Measurements from ENCODE around the gene WIZ. TPM values are rescaled to one million over a fixed set of nuclear protein-coding genes. Genes with fewer than 3 reads are reported as not detected.

WIZ gene
- total RNA-seq, 5 donors from 2014 or later (not counting 1 experiment from before 2014, with no cell fraction given), result 19.7 to 39.1 (median 34.6) TPM

DNA sequence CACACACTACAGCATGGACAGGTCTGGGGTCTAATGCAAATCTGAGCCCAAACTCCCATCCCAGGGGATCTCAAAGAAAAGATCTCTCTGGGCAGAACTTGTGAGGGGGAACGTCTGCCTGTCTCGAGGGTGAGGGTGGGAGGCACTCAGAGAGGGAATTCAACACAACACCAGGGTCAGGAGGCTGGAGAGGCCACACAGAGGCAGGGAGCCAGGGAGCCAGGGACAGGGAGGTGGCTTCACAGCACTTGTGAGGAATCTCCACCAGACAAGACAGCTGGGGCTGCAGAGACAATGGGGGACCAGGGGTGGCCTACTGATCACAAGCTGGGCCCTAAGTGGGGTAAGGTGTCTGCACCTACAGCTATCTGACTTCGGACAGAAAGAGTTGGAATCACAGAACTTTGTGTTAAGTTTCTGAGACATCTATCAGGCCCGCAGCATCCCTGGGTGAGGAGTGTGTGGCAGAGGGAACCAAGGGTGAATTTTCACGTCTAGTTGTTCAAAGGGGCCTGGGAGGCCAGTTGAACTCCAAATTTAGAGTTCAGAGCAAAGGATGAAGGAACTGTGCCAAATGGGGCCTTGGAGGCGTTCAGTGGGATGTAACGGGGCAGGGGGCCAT lies 18.2 kb downstream of the WIZ start:
- H3K9me3 ChIP-seq, result no peaks in the 10 kb centered on the region
- H3K4me1 ChIP-seq (ENCODE audit: control insufficient read depth in 1 of 2, extremely low read depth in 1 of 2, insufficient read depth in 2 of 2, low read length in 2 of 2), result peaks cover 6 to 41% of the 10 kb centered on the region in 2 experiments
- H3K36me3 Mint-ChIP-seq, result peaks cover 6% of the 10 kb centered on the region
- DNase-seq (no peak), ATAC-seq (replicated peaks in 1 of 4) (no peak)
- H3K4me3 ChIP-seq (ENCODE audit: control insufficient read depth in 1 of 2, extremely low read depth in 1 of 2, low read length in 1 of 2), result peak overlapping the region; percentile 65 to 68
- no peaks in the 10 kb centered on the region for H3K9me3 Mint-ChIP-seq
- CTCF ChIA-PET, result interaction anchor here in 1 of 2 donors (3.6 kb wide), 1 partner anchor 12 kb away, joined by 15 read pairs; the partner anchor contains the start of gene AKAP8L
- H3K36me3 ChIP-seq (ENCODE audit: control insufficient read depth in 2 of 2, extremely low read depth in 1 of 2, insufficient read depth in 1 of 2, low read length in 1 of 2), result peaks cover 12 to 30% of the 10 kb centered on the region in 2 donors
- H3K27me3 ChIP-seq (replicated peaks in 1 of 2; ENCODE audit: control insufficient read depth in 2 of 2, extremely low read depth in 1 of 2, insufficient read depth in 2 of 2, low read length in 1 of 2), result no peaks in the 10 kb centered on the region
- H3K4me3 Mint-ChIP-seq, result peak overlapping the region; percentile 93 to 96 (median 95)
- H3K4me1 Mint-ChIP-seq, result peaks cover 27 to 34% (median 31%) of the 10 kb centered on the region in 3 donors
- WGBS (ENCODE audit: insufficient coverage), result 34% methylated on average over 6 of the region's 7 CpGs
- POLR2A ChIA-PET, result no interaction called here
- peak overlapping the region; percentile 89 to 92 for H3K27ac Mint-ChIP-seq
- no peak overlapping the region for H3K27ac ChIP-seq (ENCODE audit: low read length)
- H3K27me3 Mint-ChIP-seq, result no peaks in the 10 kb centered on the region

DNA sequence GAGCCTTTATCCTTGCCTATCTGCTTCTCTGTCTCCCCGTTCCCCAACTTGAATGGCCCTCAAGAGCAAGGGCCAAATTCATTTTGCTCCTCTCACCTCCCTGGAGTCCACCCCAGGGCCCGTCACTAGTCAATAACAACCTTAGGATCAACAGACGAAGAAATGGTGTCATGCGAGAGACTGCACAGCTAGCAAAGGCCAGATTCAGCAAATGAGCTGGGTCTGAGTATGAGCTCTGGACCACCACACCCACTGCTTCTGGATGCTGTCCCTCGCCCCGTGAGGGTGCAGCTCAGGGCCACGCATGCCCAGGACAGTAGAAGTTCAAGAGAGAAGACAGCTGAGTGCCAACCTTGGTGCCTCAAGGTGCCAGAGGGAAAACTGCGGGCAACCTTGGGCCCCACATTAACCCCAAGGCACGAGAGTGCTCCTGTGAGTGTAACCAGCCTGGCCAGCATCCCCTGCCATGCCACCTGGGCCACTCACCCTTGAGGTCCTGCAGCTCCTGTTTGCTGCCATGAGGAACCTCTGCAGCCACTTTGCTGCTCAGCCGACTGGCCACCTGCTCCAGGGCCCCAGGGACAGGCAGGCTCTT lies 19.1 kb downstream of the WIZ start:
- ChIA-PET POLR2A (interaction anchor here in 1 of 2 donors (0.7 kb wide), 1 partner anchor 11 kb away, joined by 4 read pairs; no protein-coding TSS in a partner anchor), CTCF (interaction anchor here in 1 of 2 donors (3.6 kb wide), 1 partner anchor 11 kb away, joined by 15 read pairs; the partner anchor contains the start of gene AKAP8L)
- peaks cover 15 to 37% of the 10 kb centered on the region in 2 donors for H3K36me3 ChIP-seq (ENCODE audit: control insufficient read depth in 2 of 2, extremely low read depth in 1 of 2, insufficient read depth in 1 of 2, low read length in 1 of 2)
- Mint-ChIP-seq H3K27me3 (no peaks in the 10 kb centered on the region), H3K4me1 (peaks cover 27 to 38% (median 37%) of the 10 kb centered on the region in 3 donors), H3K9me3 (no peaks in the 10 kb centered on the region), H3K27ac (peak overlapping the region in 1 of 2 donors; percentile 69), H3K36me3 (peaks cover 13% of the 10 kb centered on the region), H3K4me3 (peak overlapping the region; percentile 93 to 96 (median 95))
- no peaks in the 10 kb centered on the region for H3K9me3 ChIP-seq
- no peak for DNase-seq
- ATAC-seq (replicated peaks in 1 of 4), result no peak
- WGBS (ENCODE audit: insufficient coverage), result 94% methylated on average over 9 of the region's 10 CpGs
- H3K27ac ChIP-seq (ENCODE audit: low read length), result no peak overlapping the region
- H3K27me3 ChIP-seq (replicated peaks in 1 of 2; ENCODE audit: control insufficient read depth in 2 of 2, extremely low read depth in 1 of 2, insufficient read depth in 2 of 2, low read length in 1 of 2), result no peaks in the 10 kb centered on the region
- H3K4me1 ChIP-seq (ENCODE audit: control insufficient read depth in 1 of 2, extremely low read depth in 1 of 2, insufficient read depth in 2 of 2, low read length in 2 of 2), result peaks cover 6 to 41% of the 10 kb centered on the region in 2 experiments
- peak overlapping the region in 1 of 2 donors; percentile 6 for H3K4me3 ChIP-seq (ENCODE audit: control insufficient read depth in 1 of 2, extremely low read depth in 1 of 2, low read length in 1 of 2)

DNA sequence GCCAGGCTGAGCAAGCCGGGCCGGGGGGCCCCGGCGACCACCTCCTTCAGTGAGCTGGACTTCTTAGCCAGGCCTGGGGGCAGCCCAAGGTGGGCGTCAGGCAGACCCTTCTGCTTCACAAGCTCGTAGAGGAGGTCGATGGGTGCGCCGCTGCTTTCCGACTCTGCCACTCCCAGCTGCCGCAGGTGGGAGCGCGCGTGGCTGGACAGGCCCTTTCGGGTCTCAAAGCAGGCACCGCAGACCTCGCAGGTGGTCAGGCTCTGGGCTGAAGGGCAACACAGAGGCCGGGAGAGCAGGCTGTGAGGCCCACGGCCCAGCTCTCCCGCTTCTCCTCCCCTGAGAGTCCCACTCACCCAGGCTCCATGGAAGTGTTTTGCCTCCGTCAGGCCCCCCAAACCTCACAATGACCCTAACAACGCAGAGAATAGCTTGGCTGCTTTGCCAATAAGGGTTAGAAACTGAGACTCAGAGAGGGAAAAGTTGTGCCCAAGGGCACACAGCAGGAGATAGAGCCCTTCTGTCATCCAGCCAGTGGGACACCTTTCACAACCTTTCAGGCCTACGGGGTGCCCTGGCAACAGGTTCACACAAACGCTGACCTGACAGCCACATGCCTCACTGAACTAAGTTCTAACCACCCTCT lies 19.8 kb downstream of the WIZ start:
- 96% methylated on average over 18 of the region's 24 CpGs for WGBS (ENCODE audit: insufficient coverage)
- ATAC-seq (replicated peaks in 1 of 4), result no peak
- no peak for DNase-seq
- peaks cover 13% of the 10 kb centered on the region for H3K36me3 Mint-ChIP-seq
- no peaks in the 10 kb centered on the region for H3K27me3 Mint-ChIP-seq
- Histone ChIP-seq H3K4me1 (ENCODE audit: control insufficient read depth in 1 of 2, extremely low read depth in 1 of 2, insufficient read depth in 2 of 2, low read length in 2 of 2) (peaks cover 6 to 41% of the 10 kb centered on the region in 2 experiments), H3K4me3 (ENCODE audit: control insufficient read depth in 1 of 2, extremely low read depth in 1 of 2, low read length in 1 of 2) (no peak overlapping the region), H3K9me3 (no peaks in the 10 kb centered on the region), H3K36me3 (ENCODE audit: control insufficient read depth in 2 of 2, extremely low read depth in 1 of 2, insufficient read depth in 1 of 2, low read length in 1 of 2) (peaks cover 15 to 41% of the 10 kb centered on the region in 2 donors), H3K27ac (ENCODE audit: low read length) (no peak overlapping the region), H3K27me3 (replicated peaks in 1 of 2; ENCODE audit: control insufficient read depth in 2 of 2, extremely low read depth in 1 of 2, insufficient read depth in 2 of 2, low read length in 1 of 2) (no peaks in the 10 kb centered on the region)
- POLR2A ChIA-PET, result interaction anchor here in 1 of 2 donors (0.7 kb wide), 1 partner anchor 10 kb away, joined by 4 read pairs; no protein-coding TSS in a partner anchor
- peaks cover 27 to 38% (median 37%) of the 10 kb centered on the region in 3 donors for H3K4me1 Mint-ChIP-seq
- CTCF ChIA-PET, result interaction anchor here in 1 of 2 donors (3.6 kb wide), 1 partner anchor 10 kb away, joined by 15 read pairs; the partner anchor contains the start of gene AKAP8L
- no peak overlapping the region for H3K27ac Mint-ChIP-seq
- H3K4me3 Mint-ChIP-seq, result peak overlapping the region; percentile 93 to 96 (median 95)
- H3K9me3 Mint-ChIP-seq, result no peaks in the 10 kb centered on the region

DNA sequence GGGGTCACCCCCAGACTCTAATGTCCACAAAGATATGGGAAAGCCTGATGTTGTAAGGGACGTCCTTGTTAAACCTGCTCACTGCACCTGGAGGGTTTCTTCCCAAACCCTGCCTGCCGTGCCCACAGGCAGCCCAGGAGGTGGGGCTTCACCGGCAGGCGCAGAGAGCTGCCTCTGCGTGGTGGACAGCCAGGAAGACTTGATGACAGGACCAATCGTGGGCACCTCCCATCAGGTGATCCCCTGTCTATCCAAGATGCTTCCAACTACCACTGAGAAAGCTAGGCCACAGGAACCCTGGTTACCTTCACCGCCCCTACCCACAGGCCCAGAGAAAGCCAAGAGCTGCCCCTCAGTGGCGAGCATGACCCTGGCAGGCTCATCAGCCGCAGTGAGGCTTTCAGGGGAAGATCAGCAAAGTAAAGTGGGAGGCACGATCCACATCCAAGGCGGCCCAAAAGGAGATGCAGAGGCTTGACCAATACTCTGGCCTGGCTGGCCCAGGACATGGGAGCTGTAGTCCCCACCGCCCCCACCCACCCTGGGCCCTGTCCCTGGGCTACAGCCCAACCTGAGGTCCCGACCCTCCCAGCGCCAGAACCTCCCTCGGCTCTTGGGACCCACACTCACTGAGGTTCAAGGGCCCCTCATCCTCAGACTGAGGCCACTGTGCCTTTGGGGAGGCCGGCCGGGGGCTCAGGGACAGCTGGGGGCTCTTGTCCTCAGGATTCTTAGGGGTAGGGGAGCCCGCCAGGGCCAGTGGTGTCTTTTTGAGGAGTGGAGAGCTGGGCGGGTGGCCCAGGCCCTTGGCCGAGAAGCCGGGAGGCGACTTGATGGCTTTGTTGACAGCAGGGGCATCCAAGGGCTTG lies 20.6 kb downstream of the WIZ start:
- H3K27ac ChIP-seq (ENCODE audit: low read length), result no peak overlapping the region
- peaks cover 6 to 41% of the 10 kb centered on the region in 2 experiments for H3K4me1 ChIP-seq (ENCODE audit: control insufficient read depth in 1 of 2, extremely low read depth in 1 of 2, insufficient read depth in 2 of 2, low read length in 2 of 2)
- no peaks in the 10 kb centered on the region for H3K9me3 ChIP-seq
- Mint-ChIP-seq H3K36me3 (peaks cover 13% of the 10 kb centered on the region), H3K4me1 (peaks cover 27 to 38% (median 37%) of the 10 kb centered on the region in 3 donors), H3K27me3 (no peaks in the 10 kb centered on the region), H3K4me3 (no peak overlapping the region), H3K9me3 (no peaks in the 10 kb centered on the region), H3K27ac (no peak overlapping the region)
- H3K36me3 ChIP-seq (ENCODE audit: control insufficient read depth in 2 of 2, extremely low read depth in 1 of 2, insufficient read depth in 1 of 2, low read length in 1 of 2), result peaks cover 19 to 47% of the 10 kb centered on the region in 2 donors
- no peak for DNase-seq
- H3K27me3 ChIP-seq (replicated peaks in 1 of 2; ENCODE audit: control insufficient read depth in 2 of 2, extremely low read depth in 1 of 2, insufficient read depth in 2 of 2, low read length in 1 of 2), result no peaks in the 10 kb centered on the region
- CTCF ChIA-PET, result interaction anchor here (0.5 to 3.6 kb wide), 3 partner anchors 10 to 127 kb away, joined by 3 to 15 read pairs (median 3); partner anchors contain the start of gene AKAP8L (in 1 of the 2)
- ATAC-seq (replicated peaks in 1 of 4), result no peak
- WGBS (ENCODE audit: insufficient coverage), result 95% methylated on average over 22 of the region's 22 CpGs
- POLR2A ChIA-PET, result no interaction called here
- no peak overlapping the region for H3K4me3 ChIP-seq (ENCODE audit: control insufficient read depth in 1 of 2, extremely low read depth in 1 of 2, low read length in 1 of 2)

DNA sequence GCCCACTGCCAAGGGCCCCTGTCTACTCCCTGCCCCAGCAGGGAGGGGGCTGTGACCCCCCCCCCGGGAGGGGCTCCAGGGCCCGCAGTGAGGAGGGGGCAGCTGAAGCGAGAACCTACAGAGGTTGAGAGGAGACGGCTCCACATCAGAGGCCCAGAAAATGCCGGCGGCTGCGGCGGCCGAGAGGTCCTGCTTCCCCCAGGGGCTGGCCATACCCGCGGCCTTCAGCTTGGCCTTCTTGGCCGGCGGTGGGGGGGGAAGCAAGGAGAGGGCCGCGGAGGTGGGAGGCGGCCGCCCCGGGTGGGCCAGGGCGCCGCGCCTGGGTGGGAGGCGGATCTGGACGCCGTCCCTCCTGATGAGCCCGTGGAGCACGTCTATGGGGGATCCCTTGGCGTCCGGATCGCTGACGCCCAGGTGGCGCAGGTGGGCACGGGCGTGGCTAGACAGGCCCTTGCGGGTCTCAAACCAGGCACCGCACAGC lies 21.7 kb downstream of the WIZ start:
- no peak overlapping the region for H3K27ac Mint-ChIP-seq
- Histone ChIP-seq H3K4me1 (ENCODE audit: control insufficient read depth in 1 of 2, extremely low read depth in 1 of 2, insufficient read depth in 2 of 2, low read length in 2 of 2) (peaks cover 6 to 33% of the 10 kb centered on the region in 2 experiments), H3K9me3 (no peaks in the 10 kb centered on the region), H3K4me3 (ENCODE audit: control insufficient read depth in 1 of 2, extremely low read depth in 1 of 2, low read length in 1 of 2) (no peak overlapping the region), H3K27me3 (replicated peaks in 1 of 2; ENCODE audit: control insufficient read depth in 2 of 2, extremely low read depth in 1 of 2, insufficient read depth in 2 of 2, low read length in 1 of 2) (no peaks in the 10 kb centered on the region), H3K36me3 (ENCODE audit: control insufficient read depth in 2 of 2, extremely low read depth in 1 of 2, insufficient read depth in 1 of 2, low read length in 1 of 2) (peaks cover 24 to 59% of the 10 kb centered on the region in 2 donors), H3K27ac (ENCODE audit: low read length) (no peak overlapping the region)
- ChIA-PET CTCF (interaction anchor here in 1 of 2 donors (0.8 kb wide), 1 partner anchor 128 kb away, joined by 3 read pairs; no protein-coding TSS in a partner anchor), POLR2A (no interaction called here)
- no peaks in the 10 kb centered on the region for H3K9me3 Mint-ChIP-seq
- peaks cover 21 to 31% (median 30%) of the 10 kb centered on the region in 3 donors for H3K4me1 Mint-ChIP-seq
- H3K4me3 Mint-ChIP-seq, result no peak overlapping the region
- no peaks in the 10 kb centered on the region for H3K27me3 Mint-ChIP-seq
- DNase-seq (no peak), ATAC-seq (replicated peaks in 1 of 4) (no peak)
- peaks cover 21% of the 10 kb centered on the region for H3K36me3 Mint-ChIP-seq
- WGBS (ENCODE audit: insufficient coverage), result 96% methylated on average over 34 of the region's 35 CpGs

All from T-cell (primary cell).